Renal cortex interstitium (tissue), 11 donors: ENCODE measurements around the gene PATL2. TPM values are rescaled to one million over a fixed set of nuclear protein-coding genes. Genes with fewer than 3 reads are reported as not detected.
"Not testable (repeated sequence)": the region's sequence is repeated elsewhere in the genome, so short reads cannot be mapped to it uniquely, and the experiment has no call there.

Source experiments
- DNase-seq, 11 donors: peaks; one replicate each; pipeline ENCODE4 v3.0.0-alpha.2; 2013; ENCODE audit warnings: low read depth in 9 of 11, low spot score in 4 of 11; ENCODE audit errors: extremely low read depth in 1 of 11
- polyA plus RNA-seq, 3 donors: library from polyadenylated mRNA; unstranded; fragments of 120-200 nt; gene quantifications; one replicate each; pipeline ENCODE4 v1.2.1, GENCODE V29; 2013; ENCODE audit not compliant: insufficient read length in 3 of 3

PATL2 gene
- polyA plus RNA-seq, 3 donors = 0.64 to 2.2 (median 0.65) TPM

DNA sequence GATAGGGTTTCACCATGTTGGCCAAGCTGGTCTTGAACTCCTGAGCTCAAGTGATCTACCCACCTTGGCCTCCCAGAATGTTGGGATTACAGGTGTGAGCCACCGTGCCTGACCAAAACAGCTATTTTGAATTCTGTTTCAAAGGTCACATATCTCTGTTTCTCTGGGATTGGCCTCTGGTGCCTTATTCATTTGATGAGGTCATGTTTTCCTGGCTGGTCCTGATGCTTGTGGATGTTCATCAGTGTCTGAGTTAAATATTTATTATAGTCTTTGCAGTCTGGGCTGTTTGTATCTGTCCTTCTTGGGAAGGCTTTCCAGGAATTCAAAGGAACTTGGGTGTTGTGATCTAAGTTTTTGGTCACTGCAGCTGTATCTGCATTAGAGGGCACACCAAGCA is 5.1 kb downstream of the PATL2 start:
- DNase-seq = no peak

DNA sequence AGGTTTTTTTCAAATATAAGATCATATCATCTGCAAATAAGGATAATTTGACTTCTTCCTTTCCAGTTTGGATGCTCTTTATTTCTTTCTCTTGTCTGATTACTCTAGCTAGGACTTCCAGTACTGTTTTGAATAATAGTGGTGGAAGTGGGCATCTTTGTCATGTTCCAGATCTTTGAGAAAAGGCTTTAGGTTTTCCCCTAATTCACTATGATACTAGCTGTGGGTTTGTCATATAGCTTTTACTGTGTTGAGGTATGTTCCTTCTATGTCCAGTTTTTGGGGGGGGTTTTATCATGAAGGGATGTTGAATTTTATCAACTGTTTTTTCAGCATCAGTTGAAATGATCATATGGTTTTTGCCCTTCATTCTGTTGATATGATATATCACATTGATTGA is 10.4 kb downstream of the PATL2 start:
- not testable (repeated sequence) for DNase-seq

DNA sequence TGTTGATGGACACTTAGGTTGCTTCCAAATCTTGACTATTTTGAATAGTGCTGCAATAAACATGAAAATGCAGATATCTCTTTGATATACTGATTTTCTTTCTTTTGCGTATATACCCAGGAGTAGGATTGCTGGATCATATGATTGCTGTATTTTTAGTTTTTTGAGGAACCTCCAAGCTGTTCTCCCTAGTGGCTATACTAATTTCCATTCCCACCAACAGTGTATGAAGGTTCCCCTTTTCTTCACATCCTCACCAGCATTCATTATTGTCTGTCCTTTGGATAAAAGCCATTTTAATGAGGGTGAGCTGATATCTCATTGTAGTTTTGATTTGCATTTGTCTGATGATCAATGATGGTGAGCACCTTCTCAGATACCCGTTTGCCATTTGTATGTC is 12.5 kb downstream of the PATL2 start:
- no peak for DNase-seq

DNA sequence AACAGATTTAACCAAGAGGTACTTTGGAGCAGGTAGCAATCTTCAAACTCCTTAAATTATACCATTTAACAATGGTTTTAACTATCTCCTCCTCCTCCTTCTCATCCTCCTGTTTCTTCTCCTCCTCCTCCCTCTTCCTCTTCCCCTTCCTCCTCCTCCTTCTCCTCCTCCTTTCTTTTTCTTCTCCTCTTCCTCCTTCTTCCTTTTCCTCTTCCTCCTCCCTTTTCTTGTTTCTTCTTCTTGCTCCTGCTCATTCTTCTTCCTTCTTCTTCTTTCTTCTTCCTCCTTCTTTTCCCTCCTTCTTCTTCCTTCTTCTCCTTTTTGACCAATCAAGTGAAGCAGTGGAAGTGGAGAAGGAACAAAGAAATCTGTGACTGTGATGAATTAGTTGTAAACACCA is 14.1 kb downstream of the PATL2 start:
- no peak for DNase-seq

DNA sequence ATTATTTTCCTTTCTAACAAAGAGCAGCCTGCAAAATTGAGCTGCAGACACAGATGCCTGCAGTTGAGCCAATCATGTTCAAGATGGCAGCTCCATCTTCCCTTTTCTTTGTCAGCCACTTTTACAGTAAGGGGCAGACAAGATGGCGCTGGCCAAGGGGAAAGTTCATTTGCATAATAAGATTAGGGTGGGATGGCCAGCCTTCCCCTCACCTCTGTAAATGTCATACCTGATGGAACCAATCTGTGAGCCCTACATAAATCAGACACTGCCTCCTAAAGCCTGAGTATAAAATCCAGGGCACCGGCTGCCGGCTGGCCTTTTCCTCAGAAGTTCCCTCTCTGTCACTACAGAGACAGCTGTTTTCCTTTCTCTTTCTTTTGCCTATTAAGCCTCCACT is 15.8 kb downstream of the PATL2 start:
- DNase-seq = peak in 2 of 11 donors; percentile 20 to 22

DNA sequence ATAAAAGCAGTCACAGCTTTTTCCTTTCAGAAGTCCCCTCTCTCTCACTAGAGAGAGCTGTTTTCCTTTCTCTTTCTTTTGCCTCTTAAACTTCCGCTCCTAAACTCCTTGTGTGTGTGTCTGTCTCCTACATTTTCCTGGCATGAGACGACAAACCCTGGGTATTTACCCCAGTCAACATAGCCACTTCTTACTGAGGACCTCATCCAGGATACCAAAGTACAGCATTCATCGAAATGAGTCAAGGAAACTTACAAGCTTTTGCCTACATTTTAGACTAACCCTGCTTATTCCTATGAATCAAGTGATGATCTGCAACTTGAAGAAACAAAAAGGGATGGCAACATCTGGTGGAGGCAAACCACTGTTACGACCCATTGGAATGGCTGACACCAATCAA is 16.7 kb downstream of the PATL2 start:
- no peak for DNase-seq

DNA sequence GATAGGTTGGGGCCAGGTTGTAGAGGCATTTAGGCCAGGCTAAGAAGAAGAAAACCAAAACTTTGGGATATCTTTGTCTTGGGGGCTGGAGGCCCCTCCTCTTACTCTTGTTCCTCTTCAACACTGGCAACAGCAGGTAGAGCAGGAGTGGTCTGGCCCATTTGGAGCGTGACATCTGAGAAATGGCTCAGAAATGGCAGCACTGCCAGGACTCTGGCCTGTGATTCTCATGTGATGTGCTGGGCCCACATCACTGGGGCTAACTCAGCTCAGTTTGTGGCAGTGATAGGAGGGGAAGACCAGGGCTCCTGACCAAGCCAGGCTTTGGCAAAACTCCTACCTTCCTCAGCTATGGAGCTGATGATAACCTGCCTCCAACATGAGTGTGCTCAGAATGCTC is 18.5 kb downstream of the PATL2 start:
- DNase-seq = no peak

DNA sequence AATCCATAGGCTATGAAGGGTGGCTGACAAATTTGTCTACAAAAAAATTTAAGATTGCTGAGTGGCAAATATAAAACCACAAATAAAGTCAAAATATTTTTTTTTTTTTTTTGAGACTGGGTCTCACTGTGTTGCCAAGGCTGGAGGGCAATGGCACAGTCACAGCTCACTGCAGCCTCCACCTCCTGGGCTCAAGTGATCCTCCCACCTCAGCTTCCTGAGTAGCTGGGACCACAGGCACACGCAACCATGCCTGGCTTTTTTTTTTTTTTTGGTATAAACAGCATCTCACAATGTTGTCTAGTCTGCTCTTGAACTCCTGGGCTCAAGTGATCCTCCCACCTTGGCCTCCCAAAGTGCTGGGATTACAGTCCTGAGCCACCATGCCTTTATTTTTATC is 20.9 kb downstream of the PATL2 start:
- not testable (repeated sequence) for DNase-seq

DNA sequence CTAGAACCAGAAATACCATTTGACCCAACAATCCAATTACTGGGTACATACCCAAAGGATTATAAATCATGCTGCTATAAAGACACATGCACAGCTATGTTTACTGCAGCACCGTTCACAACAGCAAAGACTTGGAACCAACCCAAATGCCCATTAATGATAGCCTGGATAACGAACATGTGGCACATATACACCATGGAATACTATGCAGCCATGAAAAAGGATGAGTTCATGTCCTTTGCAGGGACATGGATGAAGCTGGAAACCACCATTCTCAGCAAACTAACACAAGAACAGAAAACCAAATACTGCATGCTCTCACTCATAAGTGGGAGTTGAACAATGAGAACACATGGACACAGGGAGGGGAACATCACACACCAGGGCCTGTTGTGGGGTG is 21.8 kb downstream of the PATL2 start:
- not testable (repeated sequence) for DNase-seq

DNA sequence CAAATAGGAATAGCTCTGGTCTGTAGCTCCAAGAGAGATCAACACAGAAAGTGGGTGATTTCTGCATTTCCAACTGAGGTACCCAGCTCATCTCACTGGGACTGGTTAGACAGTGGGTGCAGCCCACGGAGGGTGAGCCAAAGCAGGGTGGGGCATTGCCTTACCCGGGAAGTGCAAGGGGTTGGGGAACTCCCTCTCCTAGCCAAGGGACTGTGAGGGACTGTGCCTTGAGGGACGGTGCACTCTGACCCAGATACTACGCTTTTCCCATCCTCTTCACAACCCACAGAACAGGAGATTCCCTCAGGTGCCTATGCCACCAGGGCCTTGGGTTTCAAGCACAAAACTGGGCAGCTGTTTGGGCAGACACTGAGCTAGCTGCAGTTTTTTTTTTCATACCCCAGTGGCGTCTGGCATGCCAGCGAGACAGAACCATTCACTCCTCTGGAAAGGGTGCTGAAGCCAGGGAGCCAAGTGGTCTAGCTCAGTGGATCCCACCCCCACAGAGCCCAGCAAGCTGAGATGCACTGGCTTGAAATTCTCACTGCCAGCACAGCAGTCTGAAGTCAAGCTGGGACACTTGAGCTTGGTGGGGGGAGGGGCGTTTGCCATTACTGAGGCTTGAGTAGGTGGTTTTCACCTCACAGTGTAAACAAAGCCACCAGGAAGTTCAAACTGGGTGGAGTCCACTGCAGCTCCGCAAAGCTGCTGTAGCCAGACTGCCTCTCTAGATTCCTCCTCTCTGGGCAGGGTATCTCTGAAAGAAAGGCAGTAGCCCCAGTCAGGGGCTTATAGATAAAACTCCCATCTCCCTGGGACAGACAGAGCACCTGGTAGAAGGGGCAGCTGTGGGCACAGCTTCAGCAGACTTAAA is 28.1 kb downstream of the PATL2 start:
- DNase-seq = peak in 1 of 11 donors; percentile 13

DNA sequence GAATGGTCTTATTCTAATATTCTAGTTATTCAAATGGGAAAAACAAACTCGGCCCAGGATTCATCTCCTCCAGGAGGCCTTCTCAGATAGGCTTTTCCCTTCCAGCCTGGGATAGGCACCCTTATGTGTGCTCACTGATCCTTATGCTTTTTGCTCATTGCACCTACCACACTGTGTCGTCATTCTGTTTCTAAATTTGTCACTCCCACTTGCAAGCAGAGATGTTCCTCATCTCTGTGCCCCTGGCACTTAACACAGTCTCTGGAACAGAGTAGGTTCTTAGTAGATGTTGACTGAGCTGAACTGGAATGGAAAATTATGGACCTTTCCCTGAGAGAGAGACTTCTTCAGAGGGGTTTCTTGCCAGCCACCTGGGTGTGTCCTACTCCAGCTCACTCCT is 28.9 kb downstream of the PATL2 start:
- DNase-seq = no peak

DNA sequence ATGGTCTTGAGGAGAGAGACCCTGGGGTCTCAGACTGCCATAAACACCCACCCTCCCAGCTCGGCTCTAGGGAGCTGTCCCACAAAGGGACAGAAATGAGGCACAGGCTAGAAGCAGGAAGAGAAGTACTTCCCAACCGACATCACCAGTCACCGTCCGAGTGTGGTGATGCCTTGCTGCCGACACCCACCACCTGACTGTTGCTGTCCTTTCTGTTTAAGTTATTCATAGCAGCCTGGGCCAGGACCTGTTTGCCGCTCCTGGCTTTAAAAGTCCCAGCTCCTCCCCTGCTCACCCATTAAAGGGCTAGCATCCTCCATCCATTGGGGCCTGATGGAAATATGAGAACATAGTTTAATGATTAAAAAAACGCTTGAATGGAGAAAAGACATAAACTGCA is 34.4 kb downstream of the PATL2 start:
- DNase-seq = no peak

DNA sequence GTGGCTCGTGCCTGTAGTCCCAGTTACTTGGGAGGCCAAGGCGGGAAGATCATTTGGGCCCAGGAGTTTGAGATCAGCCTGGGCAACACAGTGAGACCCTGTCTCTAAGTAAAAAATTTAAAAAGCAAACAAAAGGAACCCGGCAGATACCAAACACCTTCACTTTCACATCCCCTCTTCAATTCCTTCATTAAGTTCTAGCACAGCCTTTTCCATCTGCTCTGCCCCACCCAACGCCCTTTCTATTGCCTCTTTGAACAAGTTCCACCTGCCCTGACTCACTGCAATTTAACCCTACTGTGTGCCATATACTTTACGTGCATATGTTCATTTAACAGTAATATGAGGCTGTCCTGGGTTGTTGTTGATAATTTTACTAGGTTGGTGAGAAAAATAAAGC is 35.2 kb downstream of the PATL2 start:
- no peak for DNase-seq

DNA sequence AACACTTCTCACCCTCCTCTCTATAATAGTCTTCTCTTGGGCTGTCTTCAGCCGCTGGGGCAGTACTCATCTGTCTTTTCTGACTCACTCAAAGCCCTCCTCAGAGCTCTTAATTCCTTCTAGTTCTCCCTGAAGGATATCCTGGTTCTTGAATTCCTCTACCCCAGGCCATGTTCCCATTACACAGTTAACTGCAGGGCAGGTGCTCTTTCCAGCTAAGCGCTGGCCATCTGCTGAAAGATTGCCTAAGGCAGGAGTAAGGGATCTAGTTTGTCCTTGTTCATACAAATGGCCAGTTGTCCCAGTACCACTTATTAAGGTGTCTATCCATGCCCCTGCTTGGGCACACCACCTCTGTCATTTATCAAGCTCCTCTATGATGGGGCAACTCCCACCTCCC is 37.5 kb downstream of the PATL2 start:
- DNase-seq = no peak

DNA sequence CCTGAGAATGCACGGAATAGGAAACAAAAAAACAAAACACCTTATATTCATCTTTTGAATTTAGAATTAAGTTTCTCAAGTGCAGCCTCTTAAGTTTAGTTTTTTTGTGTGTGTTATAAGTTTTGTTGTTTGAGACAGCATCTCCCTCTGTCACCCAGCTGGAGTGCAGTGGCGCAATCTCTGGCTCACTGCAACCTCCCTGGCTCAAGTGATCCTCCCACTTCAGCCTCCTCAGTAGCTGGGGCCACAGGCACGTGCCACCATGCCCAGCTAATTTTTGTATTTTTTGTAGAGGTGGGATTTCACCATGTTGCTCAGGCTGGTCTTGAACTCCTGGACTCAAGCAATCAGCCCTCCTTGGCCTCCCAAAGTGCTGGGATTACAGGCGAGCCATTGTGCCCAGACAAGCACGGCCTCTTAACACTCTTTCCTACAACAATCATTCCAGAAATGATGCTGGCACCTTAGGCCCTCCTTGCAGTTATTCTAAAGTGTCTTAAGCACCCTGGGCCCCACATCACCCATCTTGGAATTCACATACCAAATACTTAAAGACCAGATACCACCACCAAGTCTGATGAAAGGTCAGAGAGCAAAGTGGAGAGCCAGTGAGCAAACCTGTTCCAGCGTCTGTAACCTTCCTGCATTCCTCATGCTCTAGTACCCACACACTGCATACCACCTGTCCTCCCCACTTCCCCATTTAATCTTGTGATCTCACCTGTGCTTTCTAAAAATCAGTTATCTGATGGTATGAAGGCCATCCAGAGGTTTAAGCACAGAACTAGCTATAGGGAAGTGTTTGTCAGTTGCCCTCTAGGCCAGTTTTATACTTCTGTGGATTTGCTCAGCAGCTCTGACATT is 40.8 kb downstream of the PATL2 start:
- DNase-seq = no peak

DNA sequence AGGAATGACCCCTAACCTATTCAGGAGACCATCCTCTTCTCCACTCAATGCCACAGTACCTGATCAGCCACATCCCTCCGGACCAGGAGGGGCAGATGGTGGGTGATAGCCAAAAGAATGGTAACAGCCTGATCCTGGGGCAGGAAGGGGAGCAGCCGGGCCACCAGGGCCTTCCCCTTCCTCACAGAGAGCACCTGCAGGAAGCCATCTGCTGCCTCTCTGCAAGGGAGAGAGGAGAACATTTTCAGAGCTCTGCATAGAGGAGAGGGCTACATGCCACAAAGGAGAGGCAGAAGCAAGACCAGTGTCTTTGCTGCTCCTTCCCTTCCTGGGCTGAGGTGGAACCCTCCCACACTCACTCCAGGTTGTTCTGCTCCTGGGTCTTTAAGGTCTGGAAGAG is 42.2 kb downstream of the PATL2 start:
- DNase-seq = no peak

DNA sequence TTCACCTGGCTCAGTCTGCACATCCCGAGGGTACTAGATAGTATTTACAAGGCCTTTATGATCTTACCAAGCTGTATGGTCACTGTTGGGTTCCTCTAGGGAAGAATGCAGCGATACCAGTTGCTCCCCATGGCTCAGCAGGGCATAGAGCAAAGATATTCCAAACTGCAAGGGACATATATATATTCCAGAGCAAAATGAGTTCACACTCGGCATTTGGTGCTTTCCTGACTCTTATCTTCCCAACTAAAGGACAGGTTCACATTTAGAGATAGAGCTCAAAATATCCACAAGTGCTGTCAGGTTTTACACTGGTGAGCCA is 44.1 kb downstream of the PATL2 start:
- no peak for DNase-seq

DNA sequence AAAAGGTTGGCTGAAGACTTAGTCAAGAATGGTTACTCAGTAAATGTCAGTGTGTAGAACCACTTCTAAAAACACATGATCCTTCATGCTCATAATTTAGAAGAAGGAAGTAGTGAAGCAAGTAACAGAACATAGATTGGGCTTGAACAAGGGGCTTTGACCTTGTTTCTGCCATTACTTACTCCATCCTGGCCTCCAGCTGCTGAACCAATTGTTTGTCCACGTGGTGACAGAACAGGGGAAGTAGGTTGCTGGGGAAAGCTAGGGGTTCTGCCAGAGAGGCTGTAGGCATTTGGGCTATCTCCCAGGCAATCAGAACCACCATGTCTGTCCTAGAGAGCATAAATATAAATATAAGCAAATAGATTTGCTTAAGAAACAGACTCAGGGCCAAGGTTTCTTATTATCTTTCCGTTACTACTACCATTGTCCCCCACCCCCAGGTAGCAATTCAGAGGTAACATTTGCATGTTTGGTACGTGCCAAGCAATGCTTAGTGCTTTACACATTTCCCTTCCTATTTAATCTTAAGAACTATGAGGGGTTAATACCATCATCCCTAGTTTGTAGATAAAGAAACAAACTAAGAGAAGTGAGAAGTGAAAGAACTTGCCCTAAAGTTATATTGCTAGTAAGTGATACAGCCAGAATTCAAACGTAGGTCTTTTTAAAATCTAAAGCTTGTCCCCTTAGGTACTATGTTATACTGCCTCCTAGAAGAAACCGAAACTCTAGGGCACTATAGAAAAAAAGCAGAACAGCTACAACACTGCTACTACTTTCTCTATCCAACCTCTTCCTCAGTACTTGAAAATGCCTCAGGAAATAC is 44.7 kb downstream of the PATL2 start:
- no peak for DNase-seq

DNA sequence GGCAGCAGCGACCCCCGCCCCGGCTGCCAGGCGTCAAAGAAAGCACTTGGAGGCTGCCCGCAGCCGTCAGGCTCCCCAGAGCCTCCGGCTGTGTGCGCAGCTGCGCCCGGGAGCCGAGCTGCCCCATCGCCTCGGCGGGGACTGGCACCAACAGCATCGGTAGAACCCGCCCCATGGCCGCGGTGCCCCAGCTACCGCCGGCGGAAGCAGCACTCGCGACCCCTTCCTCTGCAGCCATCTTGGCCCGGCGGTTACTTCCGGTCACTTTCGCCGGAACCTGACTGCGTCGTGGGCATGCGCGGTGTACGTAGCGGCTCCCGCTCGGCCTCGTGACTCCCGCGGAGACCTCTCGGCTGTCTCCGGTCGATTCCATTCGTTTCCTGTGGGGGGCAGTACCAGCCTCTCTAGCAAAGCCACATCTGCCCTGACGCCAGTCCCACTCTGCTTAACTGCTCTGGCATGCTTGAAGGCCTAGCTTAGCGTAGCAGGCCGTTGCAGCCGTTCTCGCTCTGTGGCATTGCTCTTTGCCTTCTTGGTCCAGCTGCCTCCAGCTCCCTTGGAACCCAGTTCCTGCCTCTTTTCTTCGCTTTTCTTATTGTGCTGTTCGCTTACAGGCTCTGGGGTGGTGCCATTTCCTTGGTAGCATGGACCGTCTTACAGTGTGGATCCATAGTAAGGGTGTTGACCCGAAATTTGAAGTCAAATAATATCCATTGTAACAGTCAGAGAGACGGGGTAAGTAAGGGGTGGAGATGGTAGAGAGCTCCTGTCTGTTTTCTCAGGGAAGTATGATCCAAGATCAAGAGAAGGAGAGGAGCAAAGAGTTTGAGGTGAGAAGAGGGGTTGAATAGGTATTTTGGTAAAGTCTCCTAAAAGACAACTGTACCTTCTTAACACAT is 47.5 kb downstream of the PATL2 start, which contains the start of gene SPG11:
SPG11 (minus strand) TSS at position 253 of the 899 bp plus-strand sequence; CDS start at position 238, 15 bp downstream.
- peak; percentile 92 to 98 (median 97) for DNase-seq
